GM12891 (cell line): ENCODE data around the gene MLX.

Experiments
- DNase-seq: peaks from one replicate; pipeline ENCODE4 v3.0.0; 2011; ENCODE audit warnings: low spot score; ENCODE audit not compliant: insufficient read length
- FAIRE-seq: peaks from 2 replicates; lab custom pipeline; 2011; peaks lifted over from hg19 to GRCh38; lab: Jason Lieb, UNC
- PAX5 ChIP-seq: IDR thresholded peaks from 2 replicates; pipeline ENCODE4 v1.6.1; 2011; ENCODE audit warnings: low read length, moderate library complexity, mild to moderate bottlenecking; ENCODE audit not compliant: insufficient read depth, severe bottlenecking
- POLR2A ChIP-seq: IDR thresholded peaks from 2 replicates; pipeline ENCODE4 v1.6.1; 2011; ENCODE audit warnings: low read depth, low read length, control low read depth
- POLR2AphosphoS5 ChIP-seq: IDR thresholded peaks from 2 replicates; pipeline ENCODE4 v1.6.1; 2011; ENCODE audit warnings: low read depth, low read length, control low read depth
- POU2F2 ChIP-seq: IDR thresholded peaks from 2 replicates; pipeline ENCODE4 v1.6.1; 2011; ENCODE audit warnings: low read depth, mild to moderate bottlenecking, control low read depth, low read length, moderate library complexity
- SPI1 ChIP-seq: IDR thresholded peaks from 2 replicates; pipeline ENCODE4 v1.6.1; 2011; ENCODE audit warnings: low read depth, low read length, control low read depth
- TAF1 ChIP-seq: IDR thresholded peaks from 2 replicates; pipeline ENCODE4 v1.6.1; 2011; ENCODE audit warnings: low read depth, low read length, control low read depth

Gene MLX

DNA sequence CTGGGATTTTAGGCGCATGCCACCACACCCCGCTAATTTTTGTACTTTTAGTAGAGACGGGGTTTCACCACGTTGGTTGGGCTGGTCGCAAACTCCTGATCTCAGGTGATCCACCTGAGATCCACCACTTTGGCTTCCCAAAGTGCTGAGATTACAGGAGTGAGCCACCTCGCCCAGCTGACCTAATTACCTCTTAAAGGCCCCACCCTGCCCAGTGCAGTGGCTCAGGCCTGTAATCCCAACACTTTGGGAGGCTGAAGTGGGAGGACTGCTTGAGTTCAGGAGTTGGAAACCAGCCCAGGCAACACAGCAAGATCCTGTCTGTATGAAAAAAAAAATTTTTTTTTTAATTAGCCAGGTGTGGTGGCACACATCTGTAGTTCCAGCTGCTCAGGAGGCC lies 7.8 kb upstream of the MLX start:
- DNase-seq: no peak
- TF ChIP-seq TAF1: no peak
- no peak for TF ChIP-seq PAX5
- TF ChIP-seq POLR2AphosphoS5: no peak
- TF ChIP-seq POU2F2: no peak
- no peak for TF ChIP-seq POLR2A
- no peak for TF ChIP-seq SPI1
- no peak for FAIRE-seq

DNA sequence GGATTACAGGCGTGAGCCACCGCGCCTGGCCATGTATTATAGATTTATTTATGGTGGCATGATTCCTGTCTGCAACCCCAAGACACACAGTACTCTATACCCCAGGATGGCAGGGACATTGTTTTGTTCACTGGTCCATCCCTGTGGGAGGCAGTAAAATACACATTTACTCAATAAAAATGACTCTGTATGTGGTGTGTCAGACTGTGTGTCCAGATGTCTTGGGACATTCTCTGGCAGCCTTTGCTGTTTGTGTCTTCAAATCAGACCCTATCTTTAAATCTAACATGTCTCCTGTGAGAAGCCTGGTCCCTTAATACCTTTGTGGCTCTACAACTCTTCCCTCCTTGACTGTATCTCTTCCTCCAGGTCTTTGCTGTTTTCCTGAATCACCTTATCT lies 6.7 kb upstream of the MLX start:
- DNase-seq: no peak
- no peak for FAIRE-seq

DNA sequence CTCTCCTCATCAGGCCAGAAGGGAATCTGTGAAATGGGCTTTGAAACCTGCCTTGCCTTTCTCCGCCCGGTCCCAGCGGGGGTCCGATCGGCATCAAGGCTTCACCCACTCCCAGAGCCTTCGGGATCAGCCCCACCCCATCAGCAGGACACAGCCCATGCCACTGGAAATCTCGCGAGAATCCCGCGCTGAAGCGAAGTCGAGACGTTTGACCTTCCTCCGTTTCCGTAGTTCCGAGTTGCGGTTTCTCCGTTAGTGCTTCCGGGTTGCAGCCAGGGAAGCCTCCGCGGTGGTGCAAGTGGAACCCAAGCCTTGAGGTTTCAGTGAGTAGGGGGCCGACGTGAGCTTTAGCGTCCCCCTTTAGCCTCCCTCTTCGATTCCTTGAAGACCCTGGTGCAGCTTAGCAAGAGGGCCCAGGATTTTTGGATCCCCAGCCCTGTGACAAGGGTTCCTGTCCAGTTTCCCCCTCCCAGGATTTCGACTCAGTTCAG lies 5.0 kb upstream of the MLX start, which contains the start of gene COASY:
Gene COASY, plus strand, starts transcription at position 252 of the 491 bp plus-strand sequence. CDS start 475 bp downstream, outside the sequence.
- DNase-seq (peak; percentile 96), FAIRE-seq (peak; percentile 94)
- TF ChIP-seq SPI1: no peak
- TF ChIP-seq POLR2AphosphoS5: peak; percentile 93
- peak; percentile 87 for TF ChIP-seq POLR2A
- TF ChIP-seq PAX5: no peak
- TF ChIP-seq TAF1: peak; percentile 88
- peak; percentile 85 for TF ChIP-seq POU2F2

More for the DNA sequence above, 6.7 kb upstream of the MLX start:
- TF ChIP-seq POLR2AphosphoS5 (no peak), POU2F2 (no peak), SPI1 (no peak), TAF1 (no peak), PAX5 (no peak)

DNA sequence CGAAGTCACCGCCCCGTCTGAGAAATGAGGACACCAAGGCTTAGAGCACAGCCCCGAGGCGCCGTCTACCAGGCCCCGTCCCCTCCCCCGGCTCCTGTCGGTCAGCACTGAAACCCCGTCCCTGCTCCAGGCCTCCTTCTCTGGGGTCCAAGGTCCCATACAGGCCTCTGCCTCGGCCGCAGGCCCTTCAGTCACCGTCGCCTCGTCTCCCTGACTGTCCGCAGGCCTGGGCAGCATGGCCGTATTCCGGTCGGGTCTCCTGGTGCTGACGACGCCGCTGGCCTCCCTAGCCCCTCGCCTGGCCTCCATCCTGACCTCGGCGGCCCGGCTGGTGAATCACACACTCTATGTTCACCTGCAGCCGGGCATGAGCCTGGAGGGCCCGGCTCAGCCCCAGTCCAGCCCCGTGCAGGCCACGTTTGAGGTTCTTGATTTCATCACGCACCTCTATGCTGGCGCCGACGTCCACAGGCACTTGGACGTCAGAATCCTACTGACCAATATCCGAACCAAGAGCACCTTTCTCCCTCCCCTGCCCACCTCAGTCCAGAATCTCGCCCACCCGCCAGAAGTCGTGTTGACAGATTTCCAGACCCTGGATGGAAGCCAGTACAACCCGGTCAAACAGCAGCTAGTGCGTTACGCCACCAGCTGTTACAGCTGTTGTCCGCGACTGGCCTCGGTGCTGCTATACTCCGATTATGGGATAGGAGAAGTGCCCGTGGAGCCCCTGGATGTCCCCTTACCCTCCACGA lies 4.3 kb upstream of the MLX start:
- FAIRE-seq: peak; percentile 9
- TF ChIP-seq POU2F2 (no peak), TAF1 (no peak), POLR2A (no peak), POLR2AphosphoS5 (no peak), PAX5 (no peak), SPI1 (no peak)
- no peak for DNase-seq

DNA sequence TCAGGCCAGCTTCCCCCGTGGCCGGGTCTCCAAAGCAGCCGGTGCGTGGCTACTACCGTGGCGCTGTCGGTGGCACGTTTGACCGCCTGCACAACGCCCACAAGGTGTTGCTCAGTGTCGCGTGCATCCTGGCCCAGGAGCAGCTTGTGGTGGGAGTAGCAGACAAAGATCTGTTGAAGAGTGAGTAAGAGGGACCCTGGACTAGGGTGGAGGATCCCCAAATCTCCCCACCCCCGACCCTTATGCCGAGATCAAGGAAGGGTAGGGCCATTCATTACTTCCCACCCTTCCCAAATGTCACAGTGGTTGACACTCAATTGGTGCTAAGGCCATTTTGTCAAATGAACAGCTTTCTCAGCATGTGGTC lies 3.8 kb upstream of the MLX start:
- DNase-seq (no peak), FAIRE-seq (peak; percentile 83)
- TF ChIP-seq POU2F2 (no peak), TAF1 (no peak), PAX5 (no peak), POLR2A (no peak), SPI1 (no peak), POLR2AphosphoS5 (no peak)

DNA sequence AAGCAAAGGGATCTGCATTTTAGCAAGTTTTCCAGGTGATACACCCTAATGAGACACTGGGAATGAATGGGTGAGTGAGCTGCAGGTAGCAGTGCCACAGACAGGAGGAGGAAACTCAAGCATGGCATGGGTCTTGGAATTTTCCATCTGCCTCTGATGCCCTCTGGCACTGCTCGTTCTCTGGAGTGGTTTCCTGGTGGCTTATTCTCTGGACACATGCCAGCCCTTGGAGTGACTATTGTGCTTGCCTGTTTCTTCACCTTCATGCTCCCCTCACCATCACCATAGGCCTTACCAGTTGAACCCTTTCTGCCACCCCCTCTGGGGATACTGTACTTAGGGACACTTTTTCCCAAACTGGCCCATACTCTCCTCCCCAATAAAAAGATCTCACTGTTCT lies 3.4 kb upstream of the MLX start:
- FAIRE-seq (no peak), DNase-seq (no peak)
- TF ChIP-seq TAF1 (no peak), POLR2AphosphoS5 (0 out of 2 replicates have a peak, but pooled peaks have one; percentile 10), POLR2A (no peak), SPI1 (no peak), POU2F2 (no peak)

DNA sequence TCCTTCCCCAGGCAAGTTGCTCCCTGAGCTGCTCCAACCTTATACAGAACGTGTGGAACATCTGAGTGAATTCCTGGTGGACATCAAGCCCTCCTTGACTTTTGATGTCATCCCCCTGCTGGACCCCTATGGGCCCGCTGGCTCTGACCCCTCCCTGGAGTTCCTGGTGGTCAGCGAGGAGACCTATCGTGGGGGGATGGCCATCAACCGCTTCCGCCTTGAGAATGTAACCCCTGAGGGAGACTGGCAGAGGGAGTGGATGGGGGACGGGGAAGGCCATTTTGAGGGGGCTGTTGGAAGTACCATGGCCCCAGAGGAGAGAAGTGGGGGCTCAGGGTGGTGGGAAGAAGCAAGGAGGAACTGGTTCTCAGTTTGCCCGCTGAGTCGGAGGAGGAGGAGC lies 3.0 kb upstream of the MLX start:
- no peak for DNase-seq
- no peak for TF ChIP-seq POU2F2
- TF ChIP-seq POLR2AphosphoS5: 0 out of 2 replicates have a peak, but pooled peaks have one; percentile 4
- FAIRE-seq: no peak

DNA sequence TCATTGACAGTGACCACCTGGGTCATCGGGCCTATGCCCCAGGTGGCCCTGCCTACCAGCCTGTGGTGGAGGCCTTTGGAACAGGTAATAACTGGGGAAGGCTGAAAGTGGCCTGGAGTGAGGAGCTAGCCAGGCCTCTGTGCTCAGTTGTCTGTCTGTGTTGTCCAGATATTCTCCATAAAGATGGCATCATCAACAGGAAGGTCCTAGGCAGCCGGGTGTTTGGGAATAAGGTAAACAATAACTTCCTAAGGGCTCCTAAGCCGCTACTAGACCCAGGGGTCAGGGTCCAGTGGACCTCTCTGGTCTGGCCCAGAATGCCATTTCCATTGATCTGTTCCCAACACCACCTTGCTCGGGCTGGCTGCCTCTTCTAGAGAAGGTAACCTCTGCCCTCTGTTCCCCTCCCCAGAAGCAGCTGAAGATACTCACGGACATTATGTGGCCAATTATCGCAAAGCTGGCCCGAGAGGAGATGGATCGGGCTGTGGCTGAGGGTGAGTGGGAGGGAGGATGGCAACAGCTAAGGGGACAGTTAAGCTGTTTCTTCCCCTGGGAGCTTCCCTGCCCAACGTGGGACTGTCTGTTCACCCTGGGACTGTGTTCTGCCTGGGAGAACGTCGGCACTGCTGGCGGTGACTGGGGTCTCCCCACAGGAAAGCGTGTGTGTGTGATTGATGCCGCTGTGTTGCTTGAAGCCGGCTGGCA lies 1.9 kb upstream of the MLX start:
- FAIRE-seq: no peak
- no peak for DNase-seq
- no peak for TF ChIP-seq TAF1
- no peak for TF ChIP-seq POLR2AphosphoS5
- TF ChIP-seq POLR2A: no peak
- no peak for TF ChIP-seq POU2F2
- TF ChIP-seq SPI1: no peak
- no peak for TF ChIP-seq PAX5

DNA sequence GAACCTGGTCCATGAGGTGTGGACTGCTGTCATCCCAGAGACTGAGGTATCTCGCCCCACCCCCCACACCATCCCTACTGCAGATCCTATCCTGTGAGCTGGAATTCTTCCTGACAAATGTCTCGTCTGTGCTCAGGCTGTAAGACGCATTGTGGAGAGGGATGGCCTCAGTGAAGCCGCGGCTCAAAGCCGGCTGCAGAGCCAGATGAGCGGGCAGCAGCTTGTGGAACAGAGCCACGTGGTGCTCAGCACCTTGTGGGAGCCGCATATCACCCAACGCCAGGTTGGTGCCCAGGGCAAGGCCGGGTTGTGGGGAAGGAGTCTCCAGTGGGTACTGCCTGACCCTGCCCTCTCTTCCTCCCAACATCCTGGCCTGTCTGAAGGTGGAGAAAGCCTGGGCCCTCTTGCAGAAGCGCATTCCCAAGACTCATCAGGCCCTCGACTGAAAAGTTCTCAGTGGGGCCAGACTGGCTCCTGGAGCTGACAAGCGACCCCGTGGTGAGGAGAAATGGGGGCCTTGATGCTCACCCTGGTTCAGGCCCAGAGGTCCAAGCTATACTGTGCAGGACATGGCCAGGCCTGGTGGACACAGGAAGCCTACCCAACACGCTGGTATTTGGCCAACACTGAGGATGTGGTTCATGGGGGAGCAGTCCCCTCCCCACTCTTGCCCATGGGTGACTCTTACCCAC lies 1.2 kb upstream of the MLX start:
- TF ChIP-seq PAX5 (no peak), TAF1 (no peak), POU2F2 (no peak), POLR2A (no peak), SPI1 (no peak), POLR2AphosphoS5 (no peak)
- DNase-seq (no peak), FAIRE-seq (no peak)
